Prostate gland (tissue), 2 donors: Measurements from ENCODE around the gene OPN3. TPM values are rescaled to one million over a fixed set of nuclear protein-coding genes. Genes with fewer than 3 reads are reported as not detected.
"Not testable (repeated sequence)": the region's sequence is repeated elsewhere in the genome, so short reads cannot be mapped to it uniquely, and the experiment has no call there.

Source experiments
- DNase-seq: peaks from one replicate; pipeline ENCODE4 v3.0.0-alpha.2; 2019; ENCODE audit warnings: low spot score
- H3K27ac ChIP-seq, 2 donors: fragments of 200-600 bp; sonication (generic); 2 replicates each; pipeline ENCODE4 v1.5.1; 2017 to 2019
- H3K27me3 ChIP-seq: fragments of 200-600 bp; sonication (generic); replicated peaks from 2 replicates; pipeline ENCODE4 v1.5.1; 2019; ENCODE audit not compliant: insufficient read depth
- H3K36me3 ChIP-seq, 2 donors: fragments of 200-600 bp; sonication (generic); 1 replicate in 1 of 2; 2 replicates in 1 of 2; pipeline versions ENCODE4 v1.5.1 to v1.8.1; 2017 to 2019
- H3K4me1 ChIP-seq: fragments of 200-600 bp; sonication (generic); replicated peaks from 2 replicates; pipeline ENCODE4 v1.5.1; 2019
- H3K4me3 ChIP-seq, 2 donors: fragments of 200-600 bp; sonication (generic); 2 replicates each; pipeline ENCODE4 v1.5.1; 2017 to 2019
- H3K9me3 ChIP-seq: fragments of 200-600 bp; sonication (generic); 2 replicates; pipeline ENCODE4 v1.5.1; 2017
- CTCF ChIP-seq, 4 experiments: fragments of 200-600 bp in 2 of 4; fragments of 450-650 bp in 2 of 4; sonication (generic) in 2 of 4; IDR thresholded peaks; 1 replicate in 3 of 4; 2 replicates in 1 of 4; pipeline ENCODE4 v1.5.1; 2016 to 2019; ENCODE audit warnings: antibody characterized with exemption in 4 of 4, mild to moderate bottlenecking in 2 of 4, moderate library complexity in 2 of 4
- POLR2A ChIP-seq: fragments of 450-650 bp; IDR thresholded peaks from one replicate; pipeline ENCODE4 v1.6.1; 2016; ENCODE audit warnings: antibody characterized with exemption, mild to moderate bottlenecking
- POLR2AphosphoS5 ChIP-seq: sonication (generic); formaldehyde crosslinking; IDR thresholded peaks from one replicate; pipeline ENCODE4 v1.6.1; 2017; ENCODE audit warnings: antibody characterized with exemption
- WGBS: methylation state at CpG from one replicate; pipeline ENCODE4 v1.1.5; 2018; 5-methylcytosine and 5-hydroxymethylcytosine counted together
- intact Hi-C: fragments of 100-400 bp; cut with DNase I; formaldehyde crosslinking; loops from one replicate; pipeline ENCODE4 v1.14.2; 2022
- total RNA-seq, 2 donors: library from RNA; depleted of rRNA; stranded (reverse); fragments of >200 nt; gene quantifications; one replicate each; pipeline ENCODE4 v1.1.0, GENCODE V29; 2016

OPN3 gene, protein sequence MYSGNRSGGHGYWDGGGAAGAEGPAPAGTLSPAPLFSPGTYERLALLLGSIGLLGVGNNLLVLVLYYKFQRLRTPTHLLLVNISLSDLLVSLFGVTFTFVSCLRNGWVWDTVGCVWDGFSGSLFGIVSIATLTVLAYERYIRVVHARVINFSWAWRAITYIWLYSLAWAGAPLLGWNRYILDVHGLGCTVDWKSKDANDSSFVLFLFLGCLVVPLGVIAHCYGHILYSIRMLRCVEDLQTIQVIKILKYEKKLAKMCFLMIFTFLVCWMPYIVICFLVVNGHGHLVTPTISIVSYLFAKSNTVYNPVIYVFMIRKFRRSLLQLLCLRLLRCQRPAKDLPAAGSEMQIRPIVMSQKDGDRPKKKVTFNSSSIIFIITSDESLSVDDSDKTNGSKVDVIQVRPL
- total RNA-seq = 10 to 100 TPM; 12.3 to 32.8 TPM

DNA sequence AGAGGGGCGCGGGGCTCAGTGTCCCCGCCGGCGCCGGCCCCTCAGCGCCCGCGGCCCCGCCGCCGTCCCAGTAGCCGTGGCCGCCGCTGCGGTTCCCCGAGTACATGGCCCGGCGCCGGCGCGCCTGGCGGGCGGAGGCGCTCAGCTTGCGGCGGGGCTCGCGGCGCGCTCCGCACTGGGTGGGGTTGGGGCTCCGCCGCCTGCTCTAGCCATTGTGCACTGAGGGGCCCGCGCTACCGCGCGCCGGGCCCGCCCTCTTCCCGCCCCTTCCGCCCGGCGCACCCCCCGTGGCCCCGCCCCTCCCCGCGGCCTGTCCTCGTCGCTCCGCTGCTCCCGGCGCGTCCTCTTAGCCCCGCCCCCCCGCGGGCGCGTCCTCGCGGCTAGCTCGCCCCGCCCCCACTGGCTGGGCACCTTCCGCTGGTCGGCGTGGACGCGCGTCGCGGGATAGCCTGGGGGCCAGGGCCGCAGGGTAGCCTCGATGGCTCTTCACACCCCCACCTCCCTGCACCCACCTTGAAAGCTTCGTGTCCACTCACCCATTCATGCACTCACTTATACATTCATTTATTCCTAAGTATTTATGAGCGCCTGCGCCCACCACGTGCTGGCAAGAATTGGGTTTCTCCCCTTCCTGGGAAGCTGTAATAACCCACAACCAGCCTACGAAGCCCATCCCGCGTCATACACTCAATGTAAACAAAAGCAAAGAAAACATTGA lies at the start of gene OPN3, which contains the start of gene CHML:
OPN3 (minus strand) TSS at position 221 of the 718 bp plus-strand sequence; CDS start at position 106, 115 bp downstream.
CHML (minus strand) TSS at position 221 of the 718 bp plus-strand sequence. CDS start 4,603 bp downstream, outside the sequence.
- TF ChIP-seq POLR2A (peak; percentile 80), POLR2AphosphoS5 (peak; percentile 59), CTCF (IDR thresholded peaks at IDR 0.05) (peak in 1 of 4 experiments; percentile 23)

DNA sequence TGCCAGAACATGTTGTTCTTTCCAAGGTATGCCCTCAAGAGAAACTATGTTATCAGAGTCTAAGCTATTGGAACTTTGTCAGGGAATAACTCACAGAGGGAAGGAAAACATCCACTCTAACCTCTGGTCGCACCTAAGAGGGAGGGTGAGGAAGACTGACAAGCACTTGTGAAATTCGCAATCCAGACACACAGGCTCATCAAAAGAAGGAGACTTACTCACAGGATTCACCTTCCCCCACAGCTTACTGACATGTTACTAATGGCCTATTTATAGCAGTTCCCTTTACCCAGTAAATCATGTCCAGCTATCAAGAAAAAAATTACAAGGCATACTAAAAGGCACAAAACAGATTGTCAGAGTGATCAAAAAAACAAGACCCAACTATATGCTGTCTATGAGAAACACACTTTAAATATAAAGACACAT lies 48.8 kb upstream of the OPN3 start:
- no peaks in the 10 kb centered on the region for H3K9me3 ChIP-seq
- TF ChIP-seq CTCF (IDR thresholded peaks at IDR 0.05) = no peak
- TF ChIP-seq POLR2A = no peak
- no peak for TF ChIP-seq POLR2AphosphoS5
- no peak for DNase-seq
- no peak overlapping the region for H3K27ac ChIP-seq
- 28% methylated on average over 2 of the region's 2 CpGs for WGBS
- no peaks in the 10 kb centered on the region for H3K4me1 ChIP-seq
- intact Hi-C loops = loop anchor here (10.0 kb wide), 1 partner anchor 104 kb away; no protein-coding TSS in a partner anchor
- H3K27me3 ChIP-seq = no peaks in the 10 kb centered on the region
- no peaks in the 10 kb centered on the region for H3K36me3 ChIP-seq
- H3K4me3 ChIP-seq = no peak overlapping the region

More for the DNA sequence above, at the start of gene OPN3, which contains the start of gene CHML:
- intact Hi-C loops = no loop called here
- H3K27me3 ChIP-seq = no peaks in the 10 kb centered on the region
- peak within 1 kb of the TSS; percentile 87 for H3K4me3 ChIP-seq
- H3K36me3 ChIP-seq = no peaks in the 10 kb centered on the region
- no peaks in the 10 kb centered on the region for H3K4me1 ChIP-seq
- peak; percentile 94 for DNase-seq
- peak within 1 kb of the TSS; percentile 66 to 72 for H3K27ac ChIP-seq
- H3K9me3 ChIP-seq = no peaks in the 10 kb centered on the region
- WGBS = 7% methylated on average over 41 of the region's 81 CpGs

GRCh38 chr1:241684108-241684507 lies 43.9 kb upstream of the OPN3 start:
- no peak overlapping the region for H3K27ac ChIP-seq
- H3K9me3 ChIP-seq = no peaks in the 10 kb centered on the region
- H3K27me3 ChIP-seq = no peaks in the 10 kb centered on the region
- no peaks in the 10 kb centered on the region for H3K36me3 ChIP-seq
- no peak overlapping the region for H3K4me3 ChIP-seq
- TF ChIP-seq POLR2A = no peak
- TF ChIP-seq POLR2AphosphoS5 = no peak
- TF ChIP-seq CTCF (IDR thresholded peaks at IDR 0.05) = no peak
- no peak for DNase-seq
- no peaks in the 10 kb centered on the region for H3K4me1 ChIP-seq
- WGBS = 90% methylated on average over 1 of the region's 1 CpG
- intact Hi-C loops = loop anchor here (10.0 kb wide), 1 partner anchor 99 kb away; no protein-coding TSS in a partner anchor

DNA sequence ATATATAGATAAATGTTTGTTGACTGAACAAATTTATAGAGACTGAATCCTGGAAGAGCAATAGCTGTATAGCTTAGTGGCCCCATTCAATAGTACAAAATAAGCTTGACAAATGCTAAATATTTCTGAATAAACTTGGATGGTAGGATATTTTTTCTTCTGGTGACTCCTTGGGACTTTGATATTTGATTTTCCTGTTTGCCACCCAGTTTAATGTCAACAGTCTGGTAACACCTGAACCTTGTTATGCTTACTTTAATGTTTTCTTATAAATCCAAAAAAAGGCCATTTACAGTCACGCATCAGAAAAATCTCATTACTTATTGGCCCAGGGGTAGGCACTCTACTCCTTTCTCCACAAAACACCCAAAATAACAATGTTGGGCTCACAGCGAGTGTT lies 42.8 kb upstream of the OPN3 start:
- H3K27ac ChIP-seq = no peak overlapping the region
- no peak for TF ChIP-seq CTCF (IDR thresholded peaks at IDR 0.05)
- no peak for TF ChIP-seq POLR2AphosphoS5
- TF ChIP-seq POLR2A = no peak
- no peak for DNase-seq
- no peaks in the 10 kb centered on the region for H3K36me3 ChIP-seq
- H3K4me1 ChIP-seq = no peaks in the 10 kb centered on the region
- intact Hi-C loops = loop anchor here (10.0 kb wide), 1 partner anchor 98 kb away; no protein-coding TSS in a partner anchor
- no peaks in the 10 kb centered on the region for H3K27me3 ChIP-seq
- H3K4me3 ChIP-seq = no peak overlapping the region
- 86% methylated on average over 2 of the region's 2 CpGs for WGBS
- no peaks in the 10 kb centered on the region for H3K9me3 ChIP-seq

GRCh38 chr1:241681861-241682448 lies 41.8 kb upstream of the OPN3 start:
- not testable (repeated sequence) for H3K36me3 ChIP-seq, H3K27me3 ChIP-seq, H3K9me3 ChIP-seq, H3K4me1 ChIP-seq, H3K4me3 ChIP-seq, DNase-seq, H3K27ac ChIP-seq
- intact Hi-C loops = loop anchor here (10.0 kb wide), 1 partner anchor 97 kb away; no protein-coding TSS in a partner anchor
- WGBS = 45% methylated on average over 4 of the region's 4 CpGs
